Endodermal cell (in vitro differentiated cells): ENCODE measurements around the gene NT5C2. TPM values are rescaled to one million over a fixed set of nuclear protein-coding genes. Genes with fewer than 3 reads are reported as not detected.
A peak's percentile ranks its signal among the peaks of the same experiment; 100 is the strongest.
"Not testable (repeated sequence)": the region's sequence is repeated elsewhere in the genome, so short reads cannot be mapped to it uniquely, and the experiment has no call there.

Source experiments
- DNase-seq: peaks from one replicate; pipeline ENCODE4 v3.0.0-alpha.2; 2017
- H3K27ac ChIP-seq: 2 replicates; pipeline ENCODE4 v1.5.1; 2013; ENCODE audit warnings: mild to moderate bottlenecking, low read depth, low read length, moderate library complexity
- H3K27me3 ChIP-seq: 2 replicates; pipeline ENCODE4 v1.6.1; 2013; ENCODE audit warnings: mild to moderate bottlenecking, low read length, moderate library complexity; ENCODE audit not compliant: insufficient read depth, control insufficient read depth, poor library complexity, severe bottlenecking
- H3K36me3 ChIP-seq: 2 replicates; pipeline ENCODE4 v1.7.0; 2013; ENCODE audit warnings: mild to moderate bottlenecking, low read length, moderate library complexity; ENCODE audit not compliant: control insufficient read depth, insufficient read depth
- H3K4me1 ChIP-seq: one replicate; pipeline ENCODE4 v1.7.0; 2013; ENCODE audit warnings: low read length; ENCODE audit not compliant: control insufficient read depth, insufficient read depth
- H3K4me3 ChIP-seq: 2 replicates; pipeline ENCODE4 v1.5.1; 2013; ENCODE audit warnings: mild to moderate bottlenecking, low read length, moderate library complexity
- H3K9ac ChIP-seq: 2 replicates; pipeline ENCODE4 v1.6.1; 2013; ENCODE audit warnings: mild to moderate bottlenecking, low read length, moderate library complexity; ENCODE audit not compliant: poor library complexity, severe bottlenecking; ENCODE audit errors: extremely low read depth
- H3K9me3 ChIP-seq: 2 replicates; pipeline ENCODE4 v1.6.1; 2013; ENCODE audit warnings: mild to moderate bottlenecking, low read length, moderate library complexity; ENCODE audit not compliant: control insufficient read depth
- H3K27ac Mint-ChIP-seq: 2 replicates; pipeline ENCODE4 v1.8.0; 2020; ENCODE audit warnings: mixed read lengths
- H3K27me3 Mint-ChIP-seq: 2 replicates; pipeline ENCODE4 v1.8.0; 2021; ENCODE audit warnings: mild to moderate bottlenecking, mixed read lengths; ENCODE audit not compliant: insufficient read depth
- H3K36me3 Mint-ChIP-seq: 2 replicates; pipeline ENCODE4 v1.8.0; 2020; ENCODE audit warnings: low read depth, mixed read lengths
- H3K4me1 Mint-ChIP-seq: 2 replicates; pipeline ENCODE4 v1.8.0; 2020; ENCODE audit warnings: mixed read lengths
- H3K4me3 Mint-ChIP-seq: 2 replicates; pipeline ENCODE4 v1.8.0; 2020; ENCODE audit warnings: mild to moderate bottlenecking, moderate library complexity, mixed read lengths
- H3K9me3 Mint-ChIP-seq: 2 replicates; pipeline ENCODE4 v1.8.0; 2020; ENCODE audit warnings: mild to moderate bottlenecking, mixed read lengths
- WGBS, 2 experiments: methylation state at CpG; one replicate each; pipeline versions ENCODE4 v1.1.5 to v1.1.7; 2013; ENCODE audit warnings: missing lambda C conversion rate in 2 of 2, mixed read lengths in 1 of 2; ENCODE audit not compliant: insufficient coverage in 1 of 2, insufficient read length in 1 of 2; 5-methylcytosine and 5-hydroxymethylcytosine counted together
- total RNA-seq, 2 donors: library from RNA; stranded (reverse); fragmentation: NEBNext Ultra II Directional in 1 of 2; extraction: Animal tissue kit (Norgen Biotek cat#: 25700) in 1 of 2; gene quantifications; 2 replicates in 1 of 2; 3 replicates in 1 of 2; pipeline ENCODE4 v1.2.1, GENCODE V29; 2021
- TF ChIP-seq, protein P1 (sequence below): fragments of 200-600 bp; sonication (generic); conservative IDR thresholded peaks from 2 replicates; pipeline ENCODE4 v1.5.0; 2021; ENCODE audit warnings: antibody characterized with exemption, mild to moderate bottlenecking

NT5C2 gene
- total RNA-seq, 2 donors from 2014 or later, result 122 to 148 TPM

GRCh38 chr10:103069453-103070331, 123.4 kb downstream of the NT5C2 start:
- Histone ChIP-seq H3K4me3 (no peak overlapping the region), H3K4me1 (no peaks in the 10 kb centered on the region), H3K27ac (no peak overlapping the region), H3K9me3 (no peaks in the 10 kb centered on the region), H3K27me3 (no peaks in the 10 kb centered on the region), H3K9ac (no peak overlapping the region), H3K36me3 (no peaks in the 10 kb centered on the region)
- TF ChIP-seq, protein P1, sequence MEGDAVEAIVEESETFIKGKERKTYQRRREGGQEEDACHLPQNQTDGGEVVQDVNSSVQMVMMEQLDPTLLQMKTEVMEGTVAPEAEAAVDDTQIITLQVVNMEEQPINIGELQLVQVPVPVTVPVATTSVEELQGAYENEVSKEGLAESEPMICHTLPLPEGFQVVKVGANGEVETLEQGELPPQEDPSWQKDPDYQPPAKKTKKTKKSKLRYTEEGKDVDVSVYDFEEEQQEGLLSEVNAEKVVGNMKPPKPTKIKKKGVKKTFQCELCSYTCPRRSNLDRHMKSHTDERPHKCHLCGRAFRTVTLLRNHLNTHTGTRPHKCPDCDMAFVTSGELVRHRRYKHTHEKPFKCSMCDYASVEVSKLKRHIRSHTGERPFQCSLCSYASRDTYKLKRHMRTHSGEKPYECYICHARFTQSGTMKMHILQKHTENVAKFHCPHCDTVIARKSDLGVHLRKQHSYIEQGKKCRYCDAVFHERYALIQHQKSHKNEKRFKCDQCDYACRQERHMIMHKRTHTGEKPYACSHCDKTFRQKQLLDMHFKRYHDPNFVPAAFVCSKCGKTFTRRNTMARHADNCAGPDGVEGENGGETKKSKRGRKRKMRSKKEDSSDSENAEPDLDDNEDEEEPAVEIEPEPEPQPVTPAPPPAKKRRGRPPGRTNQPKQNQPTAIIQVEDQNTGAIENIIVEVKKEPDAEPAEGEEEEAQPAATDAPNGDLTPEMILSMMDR, result peak; percentile 94
- H3K9me3 Mint-ChIP-seq, result no peaks in the 10 kb centered on the region
- no peaks in the 10 kb centered on the region for H3K36me3 Mint-ChIP-seq
- H3K27ac Mint-ChIP-seq, result no peak overlapping the region
- no peak overlapping the region for H3K4me3 Mint-ChIP-seq
- WGBS, 2 experiments, result 56 to 58% methylated on average over 13 to 16 of the region's 16 CpGs
- peak; percentile 89 for DNase-seq
- no peaks in the 10 kb centered on the region for H3K27me3 Mint-ChIP-seq
- H3K4me1 Mint-ChIP-seq, result no peaks in the 10 kb centered on the region

GRCh38 chr10:103067956-103068355, 125.1 kb downstream of the NT5C2 start:
- no peak overlapping the region for H3K4me3 ChIP-seq
- no peaks in the 10 kb centered on the region for H3K4me1 Mint-ChIP-seq
- H3K36me3 ChIP-seq, result no peaks in the 10 kb centered on the region
- 88 to 92% methylated on average over 3 to 6 of the region's 6 CpGs for WGBS, 2 experiments
- H3K27me3 Mint-ChIP-seq, result no peaks in the 10 kb centered on the region
- no peaks in the 10 kb centered on the region for H3K27me3 ChIP-seq
- TF ChIP-seq, protein P1, result peak; percentile 24
- no peak overlapping the region for H3K9ac ChIP-seq
- DNase-seq, result peak; percentile 28
- H3K27ac Mint-ChIP-seq, result no peak overlapping the region
- no peaks in the 10 kb centered on the region for H3K4me1 ChIP-seq
- H3K9me3 Mint-ChIP-seq, result no peaks in the 10 kb centered on the region
- H3K4me3 Mint-ChIP-seq, result no peak overlapping the region
- no peaks in the 10 kb centered on the region for H3K36me3 Mint-ChIP-seq
- no peaks in the 10 kb centered on the region for H3K9me3 ChIP-seq
- H3K27ac ChIP-seq, result no peak overlapping the region

DNA sequence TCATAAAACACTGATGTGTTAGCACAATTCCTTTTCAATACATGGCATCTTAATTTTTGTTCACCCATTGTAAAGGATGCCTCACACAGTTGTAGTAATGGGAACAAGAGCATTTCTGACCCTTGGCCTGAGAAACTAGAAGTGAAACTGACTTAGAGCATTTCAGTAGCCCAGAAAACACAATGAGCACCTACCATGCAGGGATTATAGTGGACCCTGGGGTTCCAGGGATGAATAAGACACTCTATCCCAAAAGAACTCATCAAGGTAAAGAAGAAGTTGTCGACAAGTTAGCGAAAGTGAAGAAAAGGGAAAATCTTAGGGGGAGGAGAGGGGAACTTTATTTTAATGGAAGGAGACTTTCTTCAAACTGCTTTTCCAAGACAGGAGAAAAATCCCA, 125.6 kb downstream of the NT5C2 start:
- H3K27ac Mint-ChIP-seq, result no peak overlapping the region
- no peaks in the 10 kb centered on the region for H3K36me3 Mint-ChIP-seq
- WGBS, 2 experiments, result 90 to 93% methylated on average over 2 of the region's 2 CpGs
- no peaks in the 10 kb centered on the region for H3K9me3 ChIP-seq
- TF ChIP-seq, protein P1, result no peak
- no peaks in the 10 kb centered on the region for H3K4me1 ChIP-seq
- no peaks in the 10 kb centered on the region for H3K4me1 Mint-ChIP-seq
- H3K4me3 ChIP-seq, result no peak overlapping the region
- H3K27me3 ChIP-seq, result no peaks in the 10 kb centered on the region
- no peaks in the 10 kb centered on the region for H3K36me3 ChIP-seq
- DNase-seq, result peak; percentile 8
- no peak overlapping the region for H3K4me3 Mint-ChIP-seq
- no peaks in the 10 kb centered on the region for H3K27me3 Mint-ChIP-seq
- H3K9ac ChIP-seq, result no peak overlapping the region
- no peak overlapping the region for H3K27ac ChIP-seq
- no peaks in the 10 kb centered on the region for H3K9me3 Mint-ChIP-seq

DNA sequence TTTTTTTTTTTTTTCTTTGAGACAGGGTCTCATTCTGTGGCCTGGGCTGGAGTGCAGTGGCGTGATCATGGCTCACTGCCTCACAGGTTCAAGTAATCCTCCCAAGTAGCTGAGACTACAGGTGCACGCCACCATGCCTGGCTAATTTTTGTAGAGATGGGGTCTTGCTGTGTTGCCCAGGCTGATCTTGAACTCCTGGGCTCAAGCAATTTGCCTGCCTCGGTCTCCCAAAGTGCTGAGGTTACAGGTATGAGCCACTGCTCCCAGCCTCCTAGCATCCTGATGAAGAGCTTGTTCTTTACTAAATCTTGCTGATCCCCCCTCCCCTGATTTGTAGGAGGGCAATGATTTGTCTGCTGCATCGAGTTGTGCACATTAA, 126.0 kb downstream of the NT5C2 start:
- H3K27ac ChIP-seq, H3K36me3 Mint-ChIP-seq, H3K9me3 Mint-ChIP-seq, H3K4me3 ChIP-seq, H3K4me3 Mint-ChIP-seq, H3K4me1 Mint-ChIP-seq, H3K36me3 ChIP-seq, H3K9me3 ChIP-seq, H3K9ac ChIP-seq, H3K27me3 Mint-ChIP-seq, H3K27ac Mint-ChIP-seq, H3K27me3 ChIP-seq, H3K4me1 ChIP-seq: not testable (repeated sequence)
- WGBS, 2 experiments, result 94 to 100% methylated on average over 1 to 4 of the region's 4 CpGs
- DNase-seq, result peak; percentile 2
